GM18511 (cell line): Measurements from ENCODE around the gene NUDC.
"Not testable (repeated sequence)": the region's sequence is repeated elsewhere in the genome, so short reads cannot be mapped to it uniquely, and the experiment has no call there.

Experiments used
- ATAC-seq: cut with Tn5 transposase; IDR thresholded peaks from one replicate; pipeline ENCODE4 v1.9.1; 2021; ENCODE audit warnings: mild to moderate bottlenecking, moderate library complexity; ENCODE audit not compliant: unreplicated experiment

Gene NUDC

GRCh38 chr1:26981146-26981846 lies 59.8 kb downstream of the NUDC start:
- ATAC-seq, result no peak

- ATAC-seq, result no peak
These were observed 62.3 kb downstream of the NUDC start for GRCh38 chr1:26983863-26984262.

GRCh38 chr1:26984291-26984690 lies 62.7 kb downstream of the NUDC start:
- ATAC-seq, result no peak

GRCh38 chr1:26986658-26987057 lies 65.1 kb downstream of the NUDC start:
- ATAC-seq, result no peak

GRCh38 chr1:26989403-26990109 lies 68.0 kb downstream of the NUDC start:
- ATAC-seq, result not testable (repeated sequence)

GRCh38 chr1:26991310-26992116 lies 70.0 kb downstream of the NUDC start:
- no peak for ATAC-seq

GRCh38 chr1:26993237-26994019 lies 71.9 kb downstream of the NUDC start, which contains the start of gene TRNP1:
Gene TRNP1 (plus strand): TSS chr1:26993692. CDS start chr1:26993787, 95 bp downstream.
- no peak for ATAC-seq

GRCh38 chr1:26994020-26994786 lies 72.7 kb downstream of the NUDC start:
- no peak for ATAC-seq

- no peak for ATAC-seq
These were observed 73.4 kb downstream of the NUDC start for GRCh38 chr1:26994787-26995517.

GRCh38 chr1:26996024-26996423 lies 74.5 kb downstream of the NUDC start:
- ATAC-seq, result no peak
